ENCODE measurements around the gene PCCA.
"Not testable (repeated sequence)": the region's sequence is repeated elsewhere in the genome, so short reads cannot be mapped to it uniquely, and the experiment has no call there.

Gene PCCA

DNA sequence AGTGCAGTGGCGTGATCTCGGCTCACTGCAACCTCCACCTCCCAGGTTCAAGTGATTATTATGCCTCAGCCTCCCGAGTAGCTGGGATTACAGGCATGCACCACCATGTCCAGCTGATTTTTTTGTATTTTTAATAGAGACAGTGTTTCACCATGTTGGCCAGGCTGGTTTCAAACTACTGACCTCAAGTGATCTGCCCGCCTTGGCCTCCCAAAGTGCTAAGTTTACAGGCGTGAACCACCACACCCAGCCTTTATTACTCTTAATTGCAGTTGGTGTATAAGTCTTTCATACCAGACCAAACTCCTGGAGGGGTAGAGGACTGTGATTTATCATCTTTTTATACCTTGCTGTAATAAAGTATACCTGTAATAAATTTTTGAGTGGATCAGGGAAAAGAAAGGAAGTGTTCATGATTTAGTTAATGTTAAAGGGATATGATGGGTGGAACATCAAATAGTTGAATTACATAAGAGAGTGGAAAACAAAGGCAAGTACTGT, 52.6 kb downstream of the PCCA start:
- DNase-seq, result not testable (repeated sequence)

DNA sequence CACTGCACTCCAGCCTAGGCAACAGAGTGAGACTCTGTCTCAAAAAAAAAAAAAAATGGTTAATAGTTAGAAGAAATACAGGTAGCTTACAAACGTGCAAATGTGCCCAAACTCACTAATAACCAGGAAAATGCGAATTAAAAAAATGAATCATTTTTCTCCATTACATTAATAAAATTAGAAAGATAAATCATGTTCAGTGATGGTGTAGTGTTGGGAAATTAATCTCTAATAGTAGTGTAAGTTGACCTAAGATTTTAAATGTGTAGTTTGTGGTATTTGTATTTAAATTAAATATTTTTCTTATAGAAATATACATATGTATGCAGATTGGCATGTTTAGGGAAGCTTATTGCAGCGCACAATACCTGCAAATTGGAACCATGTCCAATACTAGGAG, 57.6 kb downstream of the PCCA start:
- DNase-seq, result no peak

DNA sequence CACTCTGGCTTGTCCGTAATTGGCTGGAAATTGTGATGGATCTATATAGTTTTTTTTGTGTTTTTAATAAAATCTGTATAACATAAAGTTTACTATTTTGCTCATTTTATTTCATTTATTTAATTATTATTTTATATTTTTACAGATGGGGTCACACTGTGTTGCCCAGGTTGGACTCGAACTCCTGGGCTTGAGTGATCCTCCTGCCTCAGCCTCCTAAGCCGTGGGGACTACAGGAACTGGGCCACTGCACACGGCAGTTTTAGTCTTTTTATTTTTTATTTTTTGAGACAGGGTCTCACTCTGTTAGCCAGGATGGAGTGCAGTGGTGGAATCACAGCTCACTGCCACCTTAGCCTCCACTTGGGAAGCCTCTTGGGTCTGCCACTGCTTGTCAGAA, 58.9 kb downstream of the PCCA start:
- no peak for DNase-seq

GRCh38 chr13:100148422-100148821, 59.5 kb downstream of the PCCA start:
- DNase-seq, result no peak

- no peak for DNase-seq
Measured at GRCh38 chr13:100149389-100149788, 60.5 kb downstream of the PCCA start.

DNA sequence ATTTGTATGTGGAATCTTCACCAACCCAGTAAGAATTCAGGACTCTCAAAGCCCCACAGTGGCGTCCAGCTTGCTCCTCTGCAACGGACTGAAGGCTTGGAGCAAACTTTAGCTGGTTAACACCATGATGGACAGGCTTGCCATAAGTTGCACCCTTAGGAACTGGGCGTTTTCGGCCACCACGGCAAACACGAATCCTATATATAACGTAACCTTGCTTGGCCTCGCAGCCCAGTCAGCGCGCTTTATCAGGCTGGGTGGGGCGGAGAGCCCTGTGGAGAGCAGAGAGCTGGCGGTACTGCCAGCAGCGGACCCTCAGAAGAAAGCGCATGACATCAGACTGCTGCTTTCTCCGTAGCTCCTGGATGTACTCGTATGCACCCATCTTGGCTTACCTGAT, 61.8 kb downstream of the PCCA start:
- DNase-seq, result not testable (repeated sequence)

DNA sequence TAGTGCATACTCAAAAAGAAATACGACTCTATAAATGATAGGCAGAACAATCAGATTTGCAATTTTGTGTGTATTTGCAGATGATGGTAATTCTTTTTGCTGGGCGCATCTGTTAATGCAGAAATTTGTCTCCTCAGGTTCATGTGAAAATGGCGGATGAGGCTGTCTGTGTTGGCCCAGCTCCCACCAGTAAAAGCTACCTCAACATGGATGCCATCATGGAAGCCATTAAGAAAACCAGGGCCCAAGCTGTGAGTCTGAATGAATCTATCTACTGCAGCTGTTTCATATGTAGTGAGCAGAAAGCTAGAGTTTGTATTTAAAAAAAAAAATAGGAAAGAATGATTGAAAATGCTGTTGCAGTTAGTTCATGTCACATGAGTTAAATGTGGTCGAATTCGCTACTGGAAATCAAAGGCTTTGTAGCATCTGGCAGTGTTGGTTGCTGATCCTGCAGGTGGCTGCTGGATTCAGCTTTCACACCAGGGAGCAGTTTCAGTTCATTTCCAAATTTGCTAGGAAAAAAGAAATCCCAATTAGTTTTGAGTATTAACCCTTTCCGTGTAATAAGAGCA, 66.0 kb downstream of the PCCA start:
- no peak for DNase-seq

DNA sequence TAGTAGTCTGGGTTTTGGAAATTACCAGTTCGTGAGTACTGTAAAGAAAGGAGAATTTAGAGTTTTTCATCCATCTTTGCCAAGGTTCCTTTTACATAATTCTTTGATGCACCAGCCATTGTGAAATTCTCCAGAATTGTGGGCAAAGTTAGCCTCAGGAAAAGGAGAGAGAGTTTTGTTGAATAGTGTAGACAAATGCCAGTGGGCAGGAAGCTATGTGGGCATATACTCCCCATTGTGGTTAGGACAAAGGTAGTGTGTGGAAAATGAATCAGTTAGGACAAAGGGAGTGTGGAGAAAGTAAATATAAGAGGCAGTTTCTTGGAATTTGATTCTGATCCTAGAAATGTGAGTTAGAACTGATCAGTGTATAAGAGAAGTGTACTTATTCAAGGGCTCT, 67.9 kb downstream of the PCCA start:
- no peak for DNase-seq

GRCh38 chr13:100158569-100158968, 69.7 kb downstream of the PCCA start:
- no peak for DNase-seq

- DNase-seq, result no peak
Measured at GRCh38 chr13:100159584-100159983, 70.7 kb downstream of the PCCA start.

GRCh38 chr13:100160450-100160849, 71.6 kb downstream of the PCCA start:
- no peak for DNase-seq

DNA sequence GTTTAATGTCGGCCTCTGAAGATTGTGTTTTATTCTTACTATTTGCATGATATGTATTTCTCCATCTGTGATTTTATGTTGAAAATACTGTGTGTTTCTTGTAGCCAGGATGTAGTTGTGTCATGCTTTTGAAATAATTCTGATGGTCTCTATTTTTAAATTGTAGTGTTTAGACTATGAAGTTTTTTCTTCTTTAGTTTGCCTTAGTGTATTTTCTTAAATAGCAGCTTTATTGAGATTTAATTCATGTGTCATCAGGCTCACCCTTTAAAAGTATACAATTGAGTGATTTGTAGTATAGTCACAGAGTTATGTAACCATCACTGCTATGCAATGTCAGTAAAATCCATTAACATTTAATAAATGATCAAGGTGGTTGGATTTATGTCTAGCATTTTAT, 74.5 kb downstream of the PCCA start:
- DNase-seq, result no peak

DNA sequence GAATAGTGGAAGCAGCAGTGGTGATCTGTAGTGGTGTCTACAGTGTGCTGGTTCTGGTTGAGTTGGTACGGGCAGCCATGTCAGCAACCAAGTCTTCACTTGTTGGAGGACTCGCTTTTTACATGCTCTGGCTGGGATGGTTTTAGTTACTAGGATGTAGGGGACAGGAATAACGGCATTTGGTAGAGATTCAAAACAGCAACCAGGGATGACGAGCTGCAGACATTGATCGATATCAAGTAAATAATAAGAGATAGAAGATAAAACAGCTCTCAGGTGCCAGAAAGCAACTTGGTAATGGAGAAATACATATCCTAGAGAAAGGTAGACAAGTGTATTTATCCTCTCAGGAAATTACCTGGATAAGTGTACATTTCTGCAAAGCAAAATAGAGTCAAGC, 84.3 kb downstream of the PCCA start:
- no peak for DNase-seq

DNA sequence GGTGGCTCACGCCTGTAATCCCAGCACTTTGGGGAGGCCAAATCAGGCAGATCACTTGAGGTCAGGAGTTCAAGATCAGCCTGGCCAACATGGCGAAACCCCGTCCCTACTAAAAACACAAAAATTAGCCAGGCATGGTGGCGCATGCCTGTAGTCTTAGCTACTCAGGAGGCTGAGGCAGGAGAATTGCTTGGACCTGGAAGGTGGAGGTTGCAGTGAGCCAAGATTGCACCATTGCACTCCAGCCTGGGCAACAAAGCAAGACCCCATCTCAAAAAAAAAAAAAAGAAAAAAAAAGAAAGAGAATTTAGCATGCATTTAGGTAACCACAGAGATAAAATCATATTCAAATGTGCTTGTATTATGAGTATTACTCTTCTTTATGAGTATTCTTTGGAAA, 85.6 kb downstream of the PCCA start:
- not testable (repeated sequence) for DNase-seq

DNA sequence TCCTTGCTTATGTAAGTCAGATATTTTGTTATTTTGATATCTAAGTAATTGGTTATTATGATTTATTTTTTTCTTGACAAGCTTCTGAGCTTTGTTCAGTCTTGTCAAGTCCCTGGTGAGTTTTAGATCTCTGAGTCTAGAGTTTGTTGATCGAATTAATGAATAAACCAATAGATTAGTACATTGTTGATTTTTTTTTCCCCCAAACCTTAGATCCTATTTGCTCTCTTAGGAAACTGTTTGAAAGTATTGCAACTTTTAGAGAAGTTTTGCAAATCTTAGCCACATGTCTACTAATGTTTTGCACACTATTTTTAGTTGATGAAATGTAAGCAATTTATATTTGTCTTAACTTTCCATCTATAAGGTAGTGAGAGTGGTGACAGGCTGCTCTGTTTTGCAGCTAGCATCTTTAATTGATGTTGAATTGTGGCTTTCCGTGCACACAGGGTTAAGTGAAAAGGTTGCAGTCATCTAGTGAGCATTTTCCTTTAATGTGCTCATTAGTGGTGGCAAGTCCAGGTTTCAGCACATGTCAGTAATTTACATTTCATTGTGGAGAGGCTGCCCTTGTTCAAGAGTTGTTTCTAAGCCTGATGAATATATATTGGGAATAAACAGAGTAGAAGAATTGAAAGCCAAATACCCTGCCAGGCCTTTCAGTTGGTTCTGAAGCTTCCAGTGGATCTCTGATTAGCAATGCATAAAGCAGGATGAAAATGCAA, 86.3 kb downstream of the PCCA start:
- no peak for DNase-seq

GRCh38 chr13:100175803-100176182, 86.9 kb downstream of the PCCA start:
- DNase-seq, result no peak

DNA sequence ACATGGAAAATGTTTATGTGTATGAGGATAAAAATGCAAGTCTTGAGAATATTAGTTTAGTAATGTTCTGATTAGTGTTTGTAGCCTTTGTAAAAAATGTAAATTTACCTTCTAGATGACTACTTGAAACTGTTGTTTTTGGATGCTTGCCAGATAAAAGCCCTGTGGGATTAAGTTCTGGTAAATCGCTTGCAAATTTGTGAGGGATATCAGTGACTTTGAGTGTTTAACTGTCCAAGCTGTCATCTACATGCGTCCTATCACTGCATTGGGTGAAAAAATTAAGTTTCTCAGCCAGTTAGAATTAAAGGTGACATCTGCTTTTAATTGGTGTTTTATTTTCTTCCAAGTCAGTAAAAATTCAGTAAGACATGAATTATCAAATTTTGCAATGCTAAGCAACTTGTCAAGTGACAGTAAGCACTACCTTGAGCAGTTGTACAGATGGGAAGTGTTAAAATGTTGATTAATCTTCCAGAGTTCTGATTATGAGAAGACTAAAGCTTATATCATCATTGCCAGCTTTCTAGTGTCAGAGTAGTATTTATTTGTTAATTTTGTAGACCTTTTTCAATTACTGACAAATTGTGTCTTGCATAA, 88.0 kb downstream of the PCCA start:
- DNase-seq, result no peak

- DNase-seq, result no peak
Measured at GRCh38 chr13:100178309-100178708, 89.4 kb downstream of the PCCA start.

GRCh38 chr13:100179276-100179675, 90.4 kb downstream of the PCCA start:
- DNase-seq, result no peak

- no peak for DNase-seq
Measured at GRCh38 chr13:100182900-100183490, 94.1 kb downstream of the PCCA start.

DNA sequence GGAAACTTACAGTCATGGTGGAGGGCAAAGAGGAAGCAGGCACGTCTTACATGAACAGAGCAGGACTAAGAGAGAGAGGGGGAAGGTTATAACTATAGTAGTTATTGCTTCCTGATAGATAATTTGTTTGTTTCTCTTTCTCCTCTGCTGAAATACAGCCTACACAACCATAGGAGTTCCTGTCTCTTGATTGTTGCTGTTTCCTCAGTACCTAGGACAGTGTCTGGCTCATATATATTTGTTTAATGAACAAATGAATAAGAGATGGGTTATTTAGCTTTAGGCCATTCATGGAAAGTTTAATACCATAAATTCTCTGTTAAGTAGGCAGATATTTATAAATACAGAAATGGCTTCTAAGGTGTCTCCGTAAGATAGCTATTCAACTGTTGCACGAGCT, 95.2 kb downstream of the PCCA start:
- DNase-seq, result no peak

- DNase-seq, result no peak
Measured at GRCh38 chr13:100195568-100195967, 106.7 kb downstream of the PCCA start.

- DNase-seq, result no peak
Measured at GRCh38 chr13:100196375-100196774, 107.5 kb downstream of the PCCA start.

- DNase-seq, result no peak
Measured at GRCh38 chr13:100197116-100197515, 108.2 kb downstream of the PCCA start.
